Measurements from ENCODE around the gene LARP4B.

DNA sequence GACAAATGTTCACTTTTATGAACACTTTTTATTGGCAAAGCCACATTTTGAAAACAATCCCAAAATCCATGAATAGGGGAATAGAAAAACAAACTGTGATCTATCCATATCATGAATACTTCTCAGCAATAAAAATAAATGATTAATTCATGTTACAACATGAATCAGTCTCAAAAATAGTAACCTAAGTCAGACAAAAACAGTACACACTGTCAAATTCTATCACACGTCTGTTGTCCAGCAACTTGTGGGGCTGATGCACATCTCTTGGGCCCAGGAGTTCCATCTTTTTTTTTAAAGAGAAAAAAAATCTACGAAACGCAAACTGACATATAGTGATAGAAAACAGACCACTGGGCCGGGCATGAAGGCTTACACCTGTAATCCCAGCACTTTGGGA lies 71.0 kb downstream of the LARP4B start:
- TF ChIP-seq, protein P1, sequence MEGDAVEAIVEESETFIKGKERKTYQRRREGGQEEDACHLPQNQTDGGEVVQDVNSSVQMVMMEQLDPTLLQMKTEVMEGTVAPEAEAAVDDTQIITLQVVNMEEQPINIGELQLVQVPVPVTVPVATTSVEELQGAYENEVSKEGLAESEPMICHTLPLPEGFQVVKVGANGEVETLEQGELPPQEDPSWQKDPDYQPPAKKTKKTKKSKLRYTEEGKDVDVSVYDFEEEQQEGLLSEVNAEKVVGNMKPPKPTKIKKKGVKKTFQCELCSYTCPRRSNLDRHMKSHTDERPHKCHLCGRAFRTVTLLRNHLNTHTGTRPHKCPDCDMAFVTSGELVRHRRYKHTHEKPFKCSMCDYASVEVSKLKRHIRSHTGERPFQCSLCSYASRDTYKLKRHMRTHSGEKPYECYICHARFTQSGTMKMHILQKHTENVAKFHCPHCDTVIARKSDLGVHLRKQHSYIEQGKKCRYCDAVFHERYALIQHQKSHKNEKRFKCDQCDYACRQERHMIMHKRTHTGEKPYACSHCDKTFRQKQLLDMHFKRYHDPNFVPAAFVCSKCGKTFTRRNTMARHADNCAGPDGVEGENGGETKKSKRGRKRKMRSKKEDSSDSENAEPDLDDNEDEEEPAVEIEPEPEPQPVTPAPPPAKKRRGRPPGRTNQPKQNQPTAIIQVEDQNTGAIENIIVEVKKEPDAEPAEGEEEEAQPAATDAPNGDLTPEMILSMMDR (optimal IDR thresholded peaks at IDR 0.05 in 1 of 3, IDR thresholded peaks at IDR 0.05 in 1 of 3, conservative IDR thresholded peaks at IDR 0.05 in 1 of 3; ENCODE audit: extremely low read depth in 1 of 3, insufficient read depth in 2 of 3, low read length in 3 of 3), result no peak
- TF ChIP-seq EZH2 (IDR thresholded peaks at IDR 0.05; ENCODE audit: low read length), result no peak
